ENCODE measurements around the gene SAPCD1. TPM values are rescaled to one million over a fixed set of nuclear protein-coding genes. Genes with fewer than 3 reads are reported as not detected.

Gene SAPCD1
- total RNA-seq, 1 experiment from 2014 or later: 18.2 TPM

- H3K9me2 ChIP-seq (ENCODE audit: insufficient read depth): no peaks in the 10 kb centered on the region
- H3K79me2 ChIP-seq (ENCODE audit: insufficient read depth, low read length): peaks cover 37% of the 10 kb centered on the region
- peaks cover 13 to 16% of the 10 kb centered on the region in 2 experiments for H3K4me1 ChIP-seq (ENCODE audit: control insufficient read depth in 1 of 2, insufficient read depth in 2 of 2, low read length in 2 of 2)
- H3K9me3 ChIP-seq (ENCODE audit: control insufficient read depth in 1 of 2, insufficient read depth in 1 of 2, low read depth in 1 of 2, low read length in 2 of 2): no peaks in the 10 kb centered on the region
- CTCF ChIA-PET: interaction anchor here (0.7 to 2.4 kb wide), 9 partner anchors 11 to 145 kb away, joined by 3 to 16 read pairs (median 3); partner anchors contain the start of genes HSPA1B, NEU1 and VARS1
- no peaks in the 10 kb centered on the region for H4K20me1 ChIP-seq (ENCODE audit: insufficient read depth)
- no peaks in the 10 kb centered on the region for H3K27me3 ChIP-seq (ENCODE audit: insufficient read depth, low read length)
- peak within 1 kb of the TSS; percentile 93 to 94 for H3K4me3 ChIP-seq (replicated peaks in 1 of 2; ENCODE audit: low read depth in 1 of 2, low read length in 2 of 2)
- H3K9ac ChIP-seq (ENCODE audit: low read length): peak within 1 kb of the TSS; percentile 95
- RAD21 ChIA-PET (ENCODE audit: low non-redundant PET in 1 of 2, low total read pairs in 2 of 2, uncharacterized antibody in 2 of 2, unreplicated experiment in 2 of 2): interaction anchor here (0.7 to 1.0 kb wide), 2 partner anchors 21 to 25 kb away, joined by 3 to 4 read pairs; partner anchors contain the start of gene HSPA1B (in 1 of the 2)
- BruUV-seq (replicated peaks): no TSS peak
- peak within 1 kb of the TSS; percentile 85 for H3K27ac ChIP-seq (ENCODE audit: low read depth, low read length)
- H3K4me2 ChIP-seq (ENCODE audit: low read length): peak within 1 kb of the TSS; percentile 98
- H3K36me3 ChIP-seq (ENCODE audit: control insufficient read depth in 1 of 2, insufficient read depth in 2 of 2, low read length in 2 of 2): peaks cover 0 to 7% of the 10 kb centered on the region in 2 experiments; a peak in 2 of 4 replicates
- DNase-seq (ENCODE audit: low read depth, low spot score) (peak; percentile 88), ATAC-seq (peak; percentile 97)
- POLR2A ChIA-PET: interaction anchor here (0.6 to 4.8 kb wide), 14 partner anchors 11 to 142 kb away, joined by 3 to 49 read pairs (median 4); partner anchors contain the start of genes GPANK1, HSPA1B, NEU1 and VARS1
- TF ChIP-seq ZFX (IDR thresholded peaks at IDR 0.05) (peak; percentile 68), EGR1 (IDR thresholded peaks at IDR 0.05; ENCODE audit: low read depth) (no peak), REST (IDR thresholded peaks at IDR 0.05; ENCODE audit: low read depth) (no peak), CTCF (IDR thresholded peaks at IDR 0.05 in 2 of 3, conservative IDR thresholded peaks at IDR 0.05 in 1 of 3; ENCODE audit: borderline replicate concordance in 1 of 3, insufficient read depth in 1 of 3, low read depth in 2 of 3, low read length in 2 of 3) (0 out of 6 replicates have a peak, but pooled peaks of 2 of the 3 experiments have one; percentile 10 to 23), SIN3A (IDR thresholded peaks at IDR 0.05; ENCODE audit: low read depth) (no peak; the same call in none of the 2 replicates), POLR2A (IDR thresholded peaks at IDR 0.05; ENCODE audit: borderline replicate concordance, extremely low read depth, insufficient read depth, insufficient read length) (peak; percentile 92), FOSL1 (IDR thresholded peaks at IDR 0.05; ENCODE audit: low read depth) (no peak), JUND (IDR thresholded peaks at IDR 0.05) (no peak), CBX3 (IDR thresholded peaks at IDR 0.05; ENCODE audit: low read depth) (no peak; the same call in none of the 2 replicates), POLR2AphosphoS5 (IDR thresholded peaks at IDR 0.05; ENCODE audit: low read depth, low read length) (peak; percentile 94), SP1 (IDR thresholded peaks at IDR 0.05; ENCODE audit: low read depth) (peak; percentile 23; the same call in 1 of the 2 replicates), EZH2 (IDR thresholded peaks at IDR 0.05) (no peak), MAX (IDR thresholded peaks at IDR 0.05) (peak; percentile 78), EZH2phosphoT487 (IDR thresholded peaks at IDR 0.05; ENCODE audit: borderline replicate concordance) (no peak), CEBPB (IDR thresholded peaks at IDR 0.05; ENCODE audit: low read depth) (no peak), SRF (IDR thresholded peaks at IDR 0.05; ENCODE audit: low read depth) (peak; percentile 33; the same call in 1 of the 2 replicates), RAD21 (IDR thresholded peaks at IDR 0.05; ENCODE audit: low read depth) (peak; percentile 28), YY1 (IDR thresholded peaks at IDR 0.05; ENCODE audit: extremely low read depth, insufficient replicate concordance, low read depth, low read length) (peak; percentile 54), TCF7L2 (IDR thresholded peaks at IDR 0.05; ENCODE audit: borderline replicate concordance, extremely low read depth, insufficient read depth, insufficient read length) (peak; percentile 42)
- intact Hi-C loops (cut with micrococcal nuclease): loop anchor here (1.0 kb wide), 1 partner anchor 21 kb away; the partner anchor contains the start of gene HSPA1B
- H2AFZ ChIP-seq (ENCODE audit: low read depth, low read length, poor library complexity, severe bottlenecking): peak within 1 kb of the TSS; percentile 33
Measured at GRCh38 chr6:31806470-31807272, 44.2 kb downstream of the SAPCD1 start, which contains the start of gene LSM2. TSS of gene LSM2 (minus strand) at chr6:31806966. CDS start at chr6:31806757, 209 bp downstream.

Measured in HCT116 (cell line).